Fibroblast of villous mesenchyme (primary cell): ENCODE measurements around the gene SERPINA12. TPM values are rescaled to one million over a fixed set of nuclear protein-coding genes. Genes with fewer than 3 reads are reported as not detected.

ENCODE experiments used
- DNase-seq: peaks from one replicate; pipeline ENCODE4 v3.0.0-alpha.2; 2010; ENCODE audit warnings: low read depth
- H3K4me3 ChIP-seq: 2 replicates; pipeline ENCODE4 v1.5.1; 2011; ENCODE audit warnings: low read depth, mild to moderate bottlenecking, low read length
- CTCF ChIP-seq: IDR thresholded peaks from 2 replicates; pipeline ENCODE4 v1.5.1; 2012; ENCODE audit warnings: low read depth, mild to moderate bottlenecking, low read length; ENCODE audit not compliant: insufficient read depth
- total RNA-seq: library from RNA; depleted of rRNA; stranded (reverse); fragments of >200 nt; gene quantifications from 2 replicates; pipeline ENCODE4 v1.2.3, GENCODE V29; 2012

SERPINA12 gene
- total RNA-seq: not detected in 2 replicates

GRCh38 chr14:94509356-94509755 is at the start of gene SERPINA12:
SERPINA12 (minus strand) TSS chr14:94509469; CDS start chr14:94498397, 11,072 bp downstream.
- DNase-seq: no peak
- TF ChIP-seq CTCF: no peak

GRCh38 chr14:94558842-94559241 is 49.6 kb upstream of the SERPINA12 start:
- no peak for DNase-seq
- TF ChIP-seq CTCF: no peak
- no peak overlapping the region for H3K4me3 ChIP-seq

More at GRCh38 chr14:94509356-94509755, at the start of gene SERPINA12:
- no peak within 1 kb of the TSS for H3K4me3 ChIP-seq

- DNase-seq: no peak
- no peak for TF ChIP-seq CTCF
- H3K4me3 ChIP-seq: no peak overlapping the region
These were observed 48.1 kb upstream of the SERPINA12 start for GRCh38 chr14:94557327-94557726.

- DNase-seq: no peak
- H3K4me3 ChIP-seq: no peak overlapping the region
These were observed 46.7 kb upstream of the SERPINA12 start for GRCh38 chr14:94555991-94556390.

GRCh38 chr14:94550041-94550440 is 40.8 kb upstream of the SERPINA12 start:
- no peak overlapping the region for H3K4me3 ChIP-seq
- DNase-seq: no peak
- TF ChIP-seq CTCF: no peak

More at GRCh38 chr14:94555991-94556390, 46.7 kb upstream of the SERPINA12 start:
- TF ChIP-seq CTCF: no peak

- peak; percentile 30 for DNase-seq
- no peak overlapping the region for H3K4me3 ChIP-seq
- TF ChIP-seq CTCF: peak; percentile 71
These were observed 40.0 kb upstream of the SERPINA12 start for GRCh38 chr14:94548999-94549985.
